HG03565 (cell line): ENCODE data around the gene FAM193B.

ENCODE experiments used
- ATAC-seq: cut with Tn5 transposase; IDR thresholded peaks from one replicate; pipeline ENCODE4 v1.9.1; 2021; ENCODE audit warnings: mild to moderate bottlenecking, moderate library complexity; ENCODE audit not compliant: unreplicated experiment

FAM193B gene

GRCh38 chr5:177516601-177517568 is 37.5 kb downstream of the FAM193B start, which contains the start of gene DDX41:
DDX41 (minus strand) TSS chr5:177516961; CDS start chr5:177516945, 16 bp downstream.
- ATAC-seq: peak; percentile 71

DNA sequence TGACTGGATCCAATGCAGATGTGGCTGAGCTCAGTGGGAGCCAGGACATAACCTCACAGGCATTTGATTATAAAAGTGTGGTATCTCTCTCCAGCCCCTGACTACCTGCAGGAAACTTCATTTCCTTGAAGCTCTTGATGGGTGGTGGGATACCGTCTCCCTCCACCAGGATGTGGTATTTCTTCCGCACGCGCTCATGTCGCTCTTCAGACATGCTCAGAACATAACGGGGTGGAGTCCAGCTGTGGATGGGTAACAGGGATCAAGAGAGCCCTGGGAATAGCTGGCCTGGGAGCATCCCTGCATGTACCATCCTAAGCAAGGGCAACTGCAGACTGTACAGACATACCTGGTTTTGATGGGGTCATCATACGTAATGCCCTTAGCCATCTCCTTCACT is 38.8 kb downstream of the FAM193B start:
- ATAC-seq: no peak

DNA sequence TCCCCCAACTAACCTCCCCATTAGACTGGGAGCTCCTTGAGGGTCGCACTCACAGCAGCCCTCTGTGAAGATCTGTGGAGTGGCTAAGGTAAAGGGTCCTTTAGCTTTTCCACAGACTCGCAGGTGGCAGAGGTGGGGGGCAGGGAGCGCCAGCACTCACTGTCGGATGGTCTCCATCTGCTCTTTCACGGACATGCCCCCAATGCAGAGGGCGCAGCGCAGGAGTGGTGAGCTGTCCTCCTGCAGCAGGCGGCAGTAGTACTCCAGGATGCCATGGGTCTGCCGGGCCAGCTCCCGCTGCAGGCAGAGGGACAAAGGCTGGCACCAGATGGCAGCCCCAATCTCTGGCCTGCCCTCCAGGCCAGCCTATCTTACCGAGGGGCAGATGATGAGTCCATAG is 39.8 kb downstream of the FAM193B start:
- no peak for ATAC-seq

GRCh38 chr5:177513500-177513899 is 40.9 kb downstream of the FAM193B start:
- ATAC-seq: no peak

DNA sequence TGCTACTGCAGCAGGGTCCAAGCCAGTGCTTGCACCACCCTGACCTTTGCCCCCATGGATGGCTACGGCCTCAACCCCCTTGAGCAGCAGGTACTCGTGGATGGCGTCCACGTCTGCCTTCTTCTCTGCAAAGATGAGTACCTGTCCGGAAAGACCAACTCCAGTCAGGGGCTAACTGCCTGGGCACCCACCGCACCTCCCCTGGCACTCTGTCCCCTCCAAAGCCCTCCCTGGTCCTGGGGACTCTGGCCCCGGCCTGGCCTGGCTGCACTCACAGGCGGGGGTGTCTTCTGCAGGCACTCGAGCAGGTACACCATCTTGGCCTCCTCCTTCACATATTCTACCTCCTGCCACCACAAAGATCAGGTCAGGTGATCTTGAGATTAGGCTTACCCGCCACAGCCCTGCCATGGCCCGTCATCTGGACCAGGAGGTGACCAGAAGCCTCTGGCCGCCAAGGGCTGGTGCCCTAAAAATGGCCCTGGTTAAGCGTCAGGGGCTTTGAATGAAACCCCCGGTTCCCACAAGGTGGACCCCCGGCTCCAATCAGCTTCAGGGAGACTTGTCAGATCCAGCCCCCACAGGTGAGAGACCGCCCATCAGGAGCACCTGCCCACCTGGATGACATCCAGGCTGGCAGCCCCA is 41.5 kb downstream of the FAM193B start:
- no peak for ATAC-seq

DNA sequence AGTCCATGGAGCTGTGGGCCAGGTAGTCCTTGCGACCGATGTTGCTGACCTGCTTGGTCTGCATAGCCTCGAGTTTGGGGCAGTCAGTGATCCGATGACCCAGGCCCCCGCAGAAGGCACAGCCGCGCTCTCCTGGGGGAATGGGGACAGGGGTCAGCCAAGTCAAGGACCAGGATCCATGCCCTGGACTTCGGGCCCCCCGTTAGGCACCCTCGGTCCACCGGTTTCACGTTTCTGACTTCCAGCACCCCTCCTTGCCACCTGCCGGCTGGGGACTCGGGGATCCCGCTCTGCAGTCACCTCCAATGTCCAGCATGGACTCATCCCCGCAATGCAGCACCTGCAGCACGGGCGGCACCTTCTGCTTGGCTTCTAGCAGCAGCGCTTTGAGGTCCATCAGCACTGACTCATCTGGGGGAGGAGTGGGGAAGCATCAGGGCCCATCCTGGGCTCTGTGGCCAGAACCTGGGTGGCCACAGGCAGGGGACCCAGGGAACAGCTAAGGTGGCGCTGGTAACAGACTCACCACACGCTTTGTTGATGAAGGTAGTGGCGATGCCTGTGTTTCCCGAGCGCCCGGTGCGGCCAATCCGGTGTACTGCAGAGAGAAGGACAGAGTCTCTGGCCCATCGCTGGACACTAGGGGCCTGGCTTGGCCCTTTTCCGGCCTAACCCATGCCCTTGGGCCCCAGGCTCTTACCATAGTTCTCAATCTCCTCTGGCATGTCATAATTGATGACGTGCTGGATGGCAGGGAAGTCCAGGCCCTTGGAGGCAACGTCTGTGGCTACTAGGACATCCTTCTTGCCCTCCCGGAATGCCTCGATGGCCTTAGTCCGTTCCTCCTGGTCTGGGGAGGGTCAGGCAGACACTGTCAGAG is 42.3 kb downstream of the FAM193B start:
- no peak for ATAC-seq

- ATAC-seq: no peak
Observed at GRCh38 chr5:177511181-177511580, 43.2 kb downstream of the FAM193B start.

DNA sequence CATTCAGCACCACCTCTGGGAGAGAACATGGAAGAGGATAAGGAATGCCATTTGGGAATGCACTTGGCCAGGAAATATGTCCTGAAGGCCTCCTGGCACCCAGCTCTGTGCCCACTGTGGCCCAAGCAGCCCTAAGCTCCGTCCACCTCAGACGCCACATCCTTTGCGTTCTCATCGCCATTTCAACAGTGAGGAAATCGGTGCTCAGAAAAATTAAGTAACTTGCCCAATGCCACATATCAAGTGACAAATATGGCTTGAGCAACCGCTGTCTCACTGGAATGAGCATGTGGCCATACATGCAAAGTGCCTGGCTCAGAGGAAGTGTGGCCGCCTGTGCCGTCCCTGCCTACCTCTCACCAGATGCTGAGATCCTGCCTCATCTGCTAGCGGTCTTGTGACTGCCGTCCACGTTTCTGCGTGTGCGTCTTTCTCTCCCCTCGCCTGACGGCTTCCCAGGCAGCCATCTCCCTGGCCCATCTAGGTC is 43.8 kb downstream of the FAM193B start:
- no peak for ATAC-seq

- no peak for ATAC-seq
Observed at GRCh38 chr5:177509991-177510566, 44.3 kb downstream of the FAM193B start.

DNA sequence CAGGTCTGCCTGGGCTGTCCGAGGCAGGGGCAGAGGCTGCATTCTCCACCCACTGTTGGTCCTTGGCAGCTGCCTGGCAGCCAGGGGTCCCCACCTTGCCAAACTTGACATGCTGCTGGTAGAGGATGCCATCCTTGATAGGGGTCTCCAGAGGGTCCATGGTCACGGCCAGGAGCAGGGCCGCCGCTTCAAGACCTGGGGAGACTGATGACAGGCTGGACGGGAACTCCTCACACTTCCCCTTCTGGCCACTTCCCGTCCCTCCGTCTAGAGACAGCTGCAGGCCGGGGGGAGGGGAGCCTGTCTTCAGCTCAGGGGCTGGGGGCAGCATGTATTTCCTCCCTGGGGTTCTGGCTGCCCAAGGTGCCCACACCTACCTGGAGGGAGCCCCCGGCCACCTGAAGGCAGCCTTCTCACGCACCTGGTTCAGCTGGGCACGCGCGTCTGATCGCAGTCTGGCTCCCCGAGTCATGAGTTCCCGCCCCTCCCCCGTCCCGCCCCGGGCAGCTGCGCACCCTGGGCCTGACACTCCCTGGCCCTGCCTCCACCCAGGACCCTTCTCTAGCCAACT is 44.9 kb downstream of the FAM193B start, which contains the start of gene DOK3:
Gene DOK3 (minus strand): TSS at position 446 of the 571 bp plus-strand sequence. CDS start 286 bp downstream, at position 160.
- no peak for ATAC-seq

GRCh38 chr5:177508837-177509236 is 45.5 kb downstream of the FAM193B start:
- ATAC-seq: no peak

- ATAC-seq: no peak
Observed at GRCh38 chr5:177508221-177508611, 46.1 kb downstream of the FAM193B start.

GRCh38 chr5:177507596-177508220 is 46.7 kb downstream of the FAM193B start:
- ATAC-seq: no peak

DNA sequence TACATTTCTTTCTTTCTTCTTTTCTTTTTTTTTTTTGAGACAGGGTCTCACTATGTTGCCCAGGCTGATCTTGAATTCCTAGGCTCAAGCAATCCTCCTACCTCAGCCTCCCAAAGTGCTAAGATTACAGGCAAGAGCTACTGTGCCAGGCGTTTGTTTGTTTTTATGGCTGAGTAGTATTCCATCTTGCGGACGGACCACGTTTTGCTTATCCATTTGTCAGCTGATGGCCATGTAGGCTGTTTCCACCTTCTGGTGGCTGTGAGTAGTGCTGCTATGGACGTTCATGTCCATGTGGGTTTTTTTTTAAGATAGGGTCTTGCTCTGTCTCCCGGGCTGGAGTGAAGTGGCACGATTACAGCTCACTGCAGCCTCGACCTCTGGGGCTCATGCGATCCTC is 47.2 kb downstream of the FAM193B start:
- ATAC-seq: no peak

- ATAC-seq: no peak
Observed at GRCh38 chr5:177505075-177505474, 49.3 kb downstream of the FAM193B start.

DNA sequence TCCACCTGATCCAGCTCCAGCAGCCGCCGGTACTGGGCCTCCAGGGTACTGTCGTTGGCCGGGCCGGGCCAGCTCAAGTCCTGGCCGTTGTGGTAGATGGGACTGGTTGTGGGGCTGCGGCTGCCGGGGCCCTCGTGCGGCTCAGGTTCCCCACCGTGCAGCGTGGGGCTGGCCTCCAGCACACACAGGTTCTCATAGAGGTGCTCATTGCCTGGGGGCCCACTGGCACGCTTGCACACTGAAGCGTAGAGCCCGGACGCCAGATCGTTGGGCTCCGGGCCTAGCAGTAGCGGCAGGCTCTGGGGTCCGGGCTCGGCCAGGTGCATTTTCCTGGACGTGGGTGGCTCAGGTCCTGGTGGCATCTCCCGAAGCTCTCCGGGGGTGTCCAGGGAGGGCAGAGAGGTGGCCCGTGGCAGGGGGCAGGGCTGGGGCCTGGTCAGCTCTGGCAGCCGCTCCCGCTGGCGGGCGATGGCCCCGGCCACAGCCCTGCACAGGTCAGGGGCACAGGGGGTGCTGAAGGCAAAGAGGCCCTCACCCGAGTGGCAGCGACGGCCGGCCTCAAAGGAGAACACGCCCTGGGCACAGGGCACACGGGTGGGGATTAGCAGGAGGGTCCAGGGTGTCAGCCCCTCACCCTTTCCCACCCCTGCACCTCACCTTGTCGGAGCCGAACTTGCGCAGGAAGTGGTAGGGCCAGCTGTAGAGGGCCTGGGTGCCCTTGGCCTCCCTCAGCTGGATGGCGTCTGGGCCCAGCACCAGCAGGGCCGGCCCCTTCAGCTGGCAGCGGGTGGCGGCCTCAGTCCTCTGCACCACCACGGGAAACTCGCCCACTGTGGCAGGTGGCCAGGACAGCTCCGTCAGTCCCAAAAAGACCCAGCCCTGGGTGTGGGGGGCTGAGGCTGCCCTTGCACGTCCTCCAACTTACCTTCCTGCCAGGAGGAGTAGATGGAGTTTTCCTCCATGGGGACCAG is 50.0 kb downstream of the FAM193B start:
- ATAC-seq: no peak

- ATAC-seq: no peak
Observed at GRCh38 chr5:177503351-177504085, 50.8 kb downstream of the FAM193B start.

GRCh38 chr5:177502886-177503285 is 51.5 kb downstream of the FAM193B start:
- ATAC-seq: no peak
